Activated CD4-positive, CD25-positive, alpha-beta regulatory T cell treated with anti-CD3 and anti-CD28 coated beads, Interleukin-2, amount 50 U/mL, for 24 hours (primary cell): ENCODE data around the gene CPE.
A peak's percentile ranks its signal among the peaks of the same experiment; 100 is the strongest.
"Not testable (repeated sequence)": the region's sequence is repeated elsewhere in the genome, so short reads cannot be mapped to it uniquely, and the experiment has no call there.

Source experiments
- ATAC-seq, 2 donors: fragments of 150-1000 bp; cut with Tn5 transposase; one replicate each; pipeline ENCODE4 v1.10.0; 2021; ENCODE audit warnings: mild to moderate bottlenecking in 1 of 2, moderate library complexity in 1 of 2

The CPE gene

GRCh38 chr4:165378745-165379677, at the start of gene CPE:
CPE (plus strand) TSS chr4:165379008; CDS start chr4:165379222, 214 bp downstream.
- peak; percentile 93 to 98 for ATAC-seq

GRCh38 chr4:165330071-165330470, 48.7 kb upstream of the CPE start:
- no peak for ATAC-seq

- ATAC-seq: no peak
These were observed 48.1 kb upstream of the CPE start for GRCh38 chr4:165330666-165331065.

- ATAC-seq: no peak
These were observed 47.4 kb upstream of the CPE start for GRCh38 chr4:165331359-165331758.

GRCh38 chr4:165331823-165332222, 47.0 kb upstream of the CPE start:
- ATAC-seq: no peak

GRCh38 chr4:165332502-165332901, 46.3 kb upstream of the CPE start:
- no peak for ATAC-seq

- ATAC-seq: no peak
These were observed 43.6 kb upstream of the CPE start for GRCh38 chr4:165335163-165335703.

GRCh38 chr4:165336743-165337142, 42.1 kb upstream of the CPE start:
- no peak for ATAC-seq

GRCh38 chr4:165342340-165342739, 36.5 kb upstream of the CPE start:
- ATAC-seq: not testable (repeated sequence)

- ATAC-seq: no peak
These were observed 35.2 kb upstream of the CPE start for GRCh38 chr4:165343353-165344191.

GRCh38 chr4:165345666-165346417, 33.0 kb upstream of the CPE start:
- ATAC-seq: no peak

GRCh38 chr4:165347647-165348569, 30.9 kb upstream of the CPE start:
- no peak for ATAC-seq

GRCh38 chr4:165351359-165352130, 27.3 kb upstream of the CPE start:
- ATAC-seq: no peak

GRCh38 chr4:165355900-165356300, 22.9 kb upstream of the CPE start:
- no peak for ATAC-seq

GRCh38 chr4:165359506-165359905, 19.3 kb upstream of the CPE start:
- no peak for ATAC-seq

- ATAC-seq: no peak
These were observed 18.6 kb upstream of the CPE start for GRCh38 chr4:165360041-165360695.

GRCh38 chr4:165360985-165361670, 17.7 kb upstream of the CPE start:
- ATAC-seq: no peak

- no peak for ATAC-seq
These were observed 17.0 kb upstream of the CPE start for GRCh38 chr4:165361810-165362209.

- no peak for ATAC-seq
These were observed 14.2 kb upstream of the CPE start for GRCh38 chr4:165364452-165365080.
